ENCODE measurements around the gene SS18L1.

Gene SS18L1

DNA sequence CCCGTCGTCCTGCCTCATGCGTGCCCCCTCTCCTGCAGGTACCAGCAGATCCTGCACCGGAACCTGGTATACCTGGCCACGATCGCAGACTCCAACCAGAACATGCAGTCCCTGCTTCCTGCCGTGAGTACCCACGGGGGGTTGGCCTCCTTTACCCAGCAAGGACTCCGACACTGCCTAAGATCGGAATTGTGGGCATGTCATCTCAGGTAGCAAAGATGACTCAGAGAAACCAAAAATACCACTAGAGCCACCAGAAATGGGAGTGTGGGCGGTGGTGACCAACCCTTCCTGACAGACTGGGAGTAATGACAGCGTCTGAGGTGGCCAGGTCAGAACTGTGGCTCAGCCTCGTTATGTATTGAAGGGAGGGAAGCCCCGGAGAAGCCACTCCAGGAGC lies 16.3 kb downstream of the SS18L1 start:
- TF ChIP-seq CTCF (IDR thresholded peaks at IDR 0.05; ENCODE audit: borderline replicate concordance, control extremely low read depth, extremely low read depth, insufficient read depth, missing control alignments) = no peak
- DNase-seq (ENCODE audit: low spot score) = peak; percentile 83
- in situ Hi-C loops (cut with MboI; ENCODE audit: low sequenced_read_pairs, unreplicated experiment) = no loop called here

- in situ Hi-C loops (cut with MboI; ENCODE audit: low sequenced_read_pairs, unreplicated experiment) = no loop called here
- TF ChIP-seq CTCF (IDR thresholded peaks at IDR 0.05; ENCODE audit: borderline replicate concordance, control extremely low read depth, extremely low read depth, insufficient read depth, missing control alignments) = no peak
- DNase-seq (ENCODE audit: low spot score) = no peak
Observed at GRCh38 chr20:62160253-62160652, 16.7 kb downstream of the SS18L1 start.

- in situ Hi-C loops (cut with MboI; ENCODE audit: low sequenced_read_pairs, unreplicated experiment) = no loop called here
- TF ChIP-seq CTCF (IDR thresholded peaks at IDR 0.05; ENCODE audit: borderline replicate concordance, control extremely low read depth, extremely low read depth, insufficient read depth, missing control alignments) = no peak
- no peak for DNase-seq (ENCODE audit: low spot score)
Observed at GRCh38 chr20:62160876-62161275, 17.3 kb downstream of the SS18L1 start.

- in situ Hi-C loops (cut with MboI; ENCODE audit: low sequenced_read_pairs, unreplicated experiment) = no loop called here
- no peak for TF ChIP-seq CTCF (IDR thresholded peaks at IDR 0.05; ENCODE audit: borderline replicate concordance, control extremely low read depth, extremely low read depth, insufficient read depth, missing control alignments)
- no peak for DNase-seq (ENCODE audit: low spot score)
Observed at GRCh38 chr20:62161347-62161746, 17.8 kb downstream of the SS18L1 start.

GRCh38 chr20:62162765-62163484 lies 19.4 kb downstream of the SS18L1 start:
- in situ Hi-C loops (cut with MboI; ENCODE audit: low sequenced_read_pairs, unreplicated experiment) = no loop called here
- no peak for DNase-seq (ENCODE audit: low spot score)
- no peak for TF ChIP-seq CTCF (IDR thresholded peaks at IDR 0.05; ENCODE audit: borderline replicate concordance, control extremely low read depth, extremely low read depth, insufficient read depth, missing control alignments)

DNA sequence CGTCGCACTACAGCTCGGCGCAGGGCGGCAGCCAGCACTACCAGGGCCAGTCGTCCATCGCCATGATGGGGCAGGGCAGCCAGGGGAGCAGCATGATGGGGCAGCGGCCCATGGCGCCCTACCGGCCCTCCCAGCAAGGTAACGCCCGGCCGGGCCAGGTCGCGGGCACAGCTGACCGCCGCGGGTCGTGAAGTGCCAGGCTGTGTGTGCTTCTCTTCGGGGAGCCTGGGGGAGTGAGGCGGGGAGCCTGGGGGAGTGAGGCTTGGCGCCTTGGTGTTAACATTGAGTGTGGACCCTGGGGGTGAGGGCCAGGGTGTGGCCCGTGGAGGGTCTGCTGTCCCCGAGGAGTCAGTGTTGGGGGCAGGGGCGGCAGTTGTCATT lies 19.9 kb downstream of the SS18L1 start:
- DNase-seq (ENCODE audit: low spot score) = no peak
- TF ChIP-seq CTCF (IDR thresholded peaks at IDR 0.05; ENCODE audit: borderline replicate concordance, control extremely low read depth, extremely low read depth, insufficient read depth, missing control alignments) = no peak
- in situ Hi-C loops (cut with MboI; ENCODE audit: low sequenced_read_pairs, unreplicated experiment) = no loop called here

All from GM13976 (cell line).